Activated CD4-positive, alpha-beta T cell treated with anti-CD3 and anti-CD28 coated beads for 48 hours (primary cell): Measurements from ENCODE around the gene NTM.

Experiments used
- DNase-seq: peaks from one replicate; pipeline ENCODE4 v3.0.0-alpha.2; 2020

Gene NTM

DNA sequence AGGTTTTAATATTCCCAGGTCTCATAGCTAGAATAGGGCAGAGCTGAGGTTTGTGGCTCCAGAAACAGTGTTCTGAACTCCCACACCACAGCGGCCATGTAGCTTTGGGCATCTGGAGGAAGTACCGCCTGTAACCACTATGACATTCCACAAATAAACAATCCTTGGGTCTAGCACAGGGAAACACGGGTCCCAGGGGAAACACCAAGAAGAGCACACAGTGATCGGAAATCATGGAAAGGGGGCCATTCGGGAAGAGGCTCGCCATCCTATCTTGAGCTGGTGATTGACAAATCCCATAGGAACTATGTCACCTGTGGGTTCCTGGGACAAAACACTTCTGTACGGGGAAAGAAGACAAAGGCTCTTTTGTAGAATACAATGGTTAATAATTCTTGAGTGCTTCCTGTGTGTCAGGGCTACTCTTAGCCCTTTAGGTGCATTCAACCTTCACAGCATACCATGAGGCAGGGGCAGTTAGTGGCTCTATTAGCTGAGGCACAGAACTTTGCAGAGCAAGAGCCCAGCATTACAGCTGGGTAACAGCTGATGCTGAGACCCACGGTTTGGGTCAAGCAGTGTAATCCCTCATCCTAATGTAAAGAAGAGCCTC, 514.2 kb downstream of the NTM start:
- DNase-seq: no peak

DNA sequence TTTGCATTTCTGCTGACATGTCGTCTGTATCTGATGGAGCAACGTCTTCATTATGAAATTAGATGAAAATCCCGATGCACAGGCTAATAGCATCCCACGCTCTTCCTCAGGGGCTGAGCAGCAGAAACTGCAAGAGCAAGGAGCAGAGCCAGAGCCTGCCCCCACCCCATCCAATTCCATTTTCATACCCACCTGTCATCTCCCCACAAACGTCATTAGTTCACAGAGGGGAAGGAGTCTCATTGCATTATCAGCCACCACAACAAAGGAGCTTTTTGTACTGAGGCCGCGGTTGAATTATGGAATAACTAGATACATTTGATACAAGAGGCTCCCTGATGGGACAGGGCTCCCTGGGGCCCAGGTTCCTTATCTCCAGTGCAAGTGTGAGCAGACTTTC, 515.0 kb downstream of the NTM start:
- no peak for DNase-seq

DNA sequence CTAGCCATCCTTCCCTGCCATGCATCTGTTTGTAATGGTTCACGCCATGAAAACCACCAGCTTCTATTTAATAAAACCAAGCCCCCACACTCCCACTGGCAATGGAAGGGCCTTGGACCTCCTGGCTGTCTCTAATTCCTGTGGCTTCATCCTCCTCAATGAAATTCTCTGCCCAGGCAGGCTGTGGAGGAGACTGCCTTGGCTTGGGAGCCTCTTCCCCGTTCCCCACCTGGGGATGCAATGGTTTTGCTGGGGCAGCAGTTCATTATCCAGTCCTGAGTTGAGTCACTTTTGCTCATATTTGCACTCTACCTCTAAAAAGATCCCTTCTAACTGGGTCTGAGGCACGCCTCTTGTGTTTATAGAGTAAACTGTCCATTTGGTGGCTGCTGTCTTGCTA, 515.8 kb downstream of the NTM start:
- no peak for DNase-seq

DNA sequence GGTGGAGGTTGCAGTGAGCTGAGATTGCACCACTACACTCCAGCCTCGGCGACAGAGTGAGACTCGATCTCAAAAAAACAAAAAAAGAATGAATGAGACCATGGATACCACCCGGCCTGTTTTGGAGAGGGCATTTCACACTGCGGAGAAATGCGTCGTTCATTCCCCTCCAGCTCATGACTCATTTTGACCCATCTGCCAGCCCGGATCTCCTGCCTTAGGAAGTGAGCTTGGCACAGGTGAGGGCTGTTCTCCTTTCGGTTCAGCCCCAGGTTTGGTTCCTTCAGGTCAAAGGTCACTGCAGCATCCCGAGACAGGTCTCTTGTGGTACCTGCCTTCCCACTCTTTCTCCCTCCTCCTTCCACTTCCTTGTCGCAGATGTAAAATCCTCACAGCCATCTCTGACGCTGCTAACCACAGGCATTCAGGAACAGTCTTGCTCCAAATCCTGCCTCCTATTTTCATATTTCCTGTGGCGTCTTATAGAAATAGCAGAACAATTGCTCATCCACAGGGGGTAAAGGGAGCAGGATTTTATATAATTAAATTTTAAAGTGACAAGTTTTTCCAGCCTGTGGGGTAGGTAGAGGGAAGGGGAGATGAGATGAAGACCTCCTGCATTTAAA, 517.9 kb downstream of the NTM start:
- no peak for DNase-seq

DNA sequence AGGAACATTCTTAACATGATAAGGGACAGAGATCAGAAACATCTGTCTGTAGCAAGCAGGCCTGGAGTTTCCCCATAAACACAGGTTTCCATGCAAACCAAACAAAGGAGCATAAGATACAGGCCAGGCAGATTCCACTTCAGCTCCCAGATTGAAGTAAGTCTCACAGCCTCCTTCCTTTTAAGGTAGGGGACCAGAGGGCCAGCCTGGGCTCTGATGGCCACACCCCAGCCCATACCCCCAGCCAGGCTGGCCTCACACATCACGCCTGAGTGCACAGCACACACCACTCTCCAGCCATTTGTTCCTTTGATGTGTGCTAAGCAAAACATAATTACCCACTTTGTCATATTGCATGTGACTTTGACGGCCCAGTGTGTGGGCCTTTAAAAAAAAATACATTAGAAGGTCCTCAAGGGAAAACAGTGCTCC, 518.7 kb downstream of the NTM start:
- no peak for DNase-seq

DNA sequence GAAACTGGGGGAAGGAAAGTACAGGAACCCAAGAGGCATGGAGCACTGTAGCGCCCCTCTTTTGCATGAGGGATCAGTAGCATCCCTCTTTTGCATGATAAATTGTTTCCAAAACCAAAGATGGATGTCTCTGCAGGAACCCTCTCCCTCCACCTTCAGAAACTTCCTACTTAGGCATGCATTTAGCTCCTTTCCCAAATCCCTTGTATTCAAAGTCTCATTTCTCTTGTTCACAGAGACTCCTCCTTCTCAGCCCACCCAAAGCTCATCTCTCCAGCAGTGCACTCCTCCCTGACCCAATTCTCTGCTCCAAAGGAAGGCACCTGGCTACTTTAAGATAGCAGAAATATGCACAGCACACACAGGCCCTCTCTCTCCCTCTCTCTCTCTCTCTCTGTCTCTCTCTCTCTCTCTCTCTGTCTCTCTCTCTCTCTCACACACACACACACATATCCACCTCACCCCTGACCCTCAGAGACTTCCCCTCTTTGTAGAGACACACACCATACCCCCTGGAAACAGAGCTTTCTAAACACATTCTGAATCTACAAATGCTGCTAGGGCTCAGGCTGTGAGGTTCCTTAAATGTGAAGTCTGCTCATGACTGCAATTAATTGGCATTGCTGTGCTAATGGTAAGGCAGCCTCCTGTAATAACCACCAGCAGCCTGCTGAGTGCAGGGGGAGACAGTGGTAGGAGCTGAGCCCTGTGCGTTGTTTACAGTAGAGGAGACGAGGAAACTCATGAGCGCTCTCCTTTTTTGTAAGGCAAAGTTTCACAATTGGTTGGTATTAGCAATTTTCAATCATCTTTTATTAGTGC, 519.6 kb downstream of the NTM start:
- no peak for DNase-seq

DNA sequence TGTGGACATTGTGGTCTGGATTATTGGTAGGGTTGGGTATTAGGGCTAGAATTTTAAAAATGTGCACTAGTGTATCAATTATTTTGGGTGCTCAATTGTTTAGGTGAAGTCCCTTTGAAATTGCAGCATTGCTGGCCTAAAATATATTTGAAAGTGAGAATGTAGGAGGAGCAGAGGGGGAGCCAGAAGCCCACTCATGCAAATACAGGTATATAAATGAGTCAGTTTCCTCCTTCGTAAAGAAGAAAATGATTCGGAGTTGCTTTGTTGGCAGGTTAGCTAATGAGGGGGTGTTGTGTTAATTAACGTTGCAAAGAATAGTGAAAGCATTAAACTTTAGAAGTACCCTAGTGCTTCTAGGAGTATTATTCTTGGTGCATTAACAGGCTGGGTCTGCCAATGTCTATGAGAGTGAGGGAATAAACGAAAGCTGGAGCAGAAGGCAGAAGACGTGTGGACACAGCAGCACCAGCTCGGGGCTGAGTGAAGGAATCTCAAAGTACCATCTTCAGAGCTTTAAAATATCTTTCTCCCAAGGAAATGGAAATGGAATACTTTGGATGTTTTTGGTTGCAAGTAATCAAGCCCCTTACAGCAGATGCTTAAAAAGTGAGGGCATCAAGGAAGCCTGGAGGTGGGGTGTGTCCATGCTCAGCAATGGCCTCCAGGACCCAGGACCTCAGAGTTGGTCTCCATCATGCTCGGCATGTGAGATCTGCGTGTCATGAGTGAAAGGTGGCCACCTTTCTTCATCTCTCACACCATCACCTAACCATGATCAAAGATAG, 522.9 kb downstream of the NTM start:
- no peak for DNase-seq

DNA sequence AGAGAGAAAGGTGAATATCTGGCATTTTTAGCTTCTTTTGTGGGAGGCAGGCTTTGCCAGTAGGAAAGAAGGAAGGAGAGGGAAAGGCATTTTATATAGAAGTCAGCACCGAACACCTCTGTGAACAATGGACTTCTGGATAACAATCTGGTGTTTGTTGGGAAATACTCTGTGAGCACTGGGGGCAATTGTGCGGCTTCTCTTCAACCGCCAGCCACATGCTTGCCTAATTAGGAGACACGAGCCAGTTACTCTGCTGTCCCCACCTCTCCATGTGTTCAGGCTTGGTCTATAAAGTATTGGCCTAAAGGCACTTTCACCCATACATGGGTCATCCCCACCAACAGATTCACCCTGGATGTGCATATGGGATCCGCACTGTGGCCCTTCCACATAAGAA, 523.6 kb downstream of the NTM start:
- no peak for DNase-seq

DNA sequence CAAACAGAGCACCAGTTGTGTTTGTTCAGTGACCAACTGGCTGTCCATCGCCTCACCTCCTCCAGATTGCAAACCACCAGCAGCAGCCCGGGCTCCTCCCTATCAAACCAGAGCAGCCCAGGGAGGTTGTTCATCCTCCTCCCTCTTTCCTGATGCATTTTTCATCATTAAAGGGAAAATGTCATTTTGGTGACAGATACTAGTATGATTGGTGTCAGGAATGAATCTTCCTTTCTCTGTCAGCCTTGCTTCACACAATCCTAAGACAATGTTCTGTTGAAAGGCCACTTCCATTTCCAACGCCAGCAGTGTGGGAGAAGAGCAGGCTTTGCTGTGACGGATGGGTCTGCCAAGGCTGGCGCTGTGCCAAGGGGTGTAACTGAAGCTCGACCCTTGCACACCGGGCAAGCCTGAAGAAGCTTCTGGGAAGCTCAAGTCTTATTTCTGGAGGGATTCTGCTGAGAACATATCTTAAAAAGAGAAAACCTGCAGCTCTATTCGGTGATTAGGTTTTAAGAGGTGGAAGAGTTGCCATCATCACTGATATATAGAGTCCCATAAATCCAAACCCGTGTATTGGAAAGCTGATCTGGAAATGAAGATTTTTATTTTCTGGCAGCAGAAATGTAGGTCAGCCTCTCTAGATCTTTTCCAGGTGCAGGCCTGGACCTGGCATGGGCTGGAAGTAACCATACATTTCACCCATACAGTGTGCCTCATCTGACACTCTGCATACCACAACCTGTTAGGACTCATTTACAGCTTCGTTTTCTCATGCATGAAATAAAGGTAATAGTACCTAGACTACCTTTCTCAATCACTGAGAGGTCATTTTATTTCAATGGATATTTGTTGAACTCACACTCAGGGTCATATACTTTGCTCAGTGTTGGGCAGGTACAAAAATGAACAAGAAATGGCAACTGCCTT, 524.5 kb downstream of the NTM start:
- no peak for DNase-seq

DNA sequence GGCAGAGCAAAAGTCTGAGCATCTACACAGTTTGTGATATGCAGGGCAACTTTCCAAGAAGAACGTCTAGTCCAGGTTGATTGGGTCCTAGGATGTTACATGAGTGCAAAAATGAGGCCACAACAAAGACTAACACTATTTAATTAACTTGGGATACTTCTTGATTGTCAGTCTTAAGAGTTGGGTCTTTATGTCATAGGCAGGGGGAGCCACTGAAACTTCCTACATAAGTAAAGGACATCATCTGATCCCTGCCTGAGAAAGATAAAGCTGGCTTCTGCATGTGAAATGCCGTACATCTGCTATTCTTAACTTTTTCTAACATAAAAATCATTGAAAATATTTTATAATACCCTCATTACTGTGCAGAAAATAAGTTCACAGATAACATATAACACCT, 525.5 kb downstream of the NTM start:
- no peak for DNase-seq

DNA sequence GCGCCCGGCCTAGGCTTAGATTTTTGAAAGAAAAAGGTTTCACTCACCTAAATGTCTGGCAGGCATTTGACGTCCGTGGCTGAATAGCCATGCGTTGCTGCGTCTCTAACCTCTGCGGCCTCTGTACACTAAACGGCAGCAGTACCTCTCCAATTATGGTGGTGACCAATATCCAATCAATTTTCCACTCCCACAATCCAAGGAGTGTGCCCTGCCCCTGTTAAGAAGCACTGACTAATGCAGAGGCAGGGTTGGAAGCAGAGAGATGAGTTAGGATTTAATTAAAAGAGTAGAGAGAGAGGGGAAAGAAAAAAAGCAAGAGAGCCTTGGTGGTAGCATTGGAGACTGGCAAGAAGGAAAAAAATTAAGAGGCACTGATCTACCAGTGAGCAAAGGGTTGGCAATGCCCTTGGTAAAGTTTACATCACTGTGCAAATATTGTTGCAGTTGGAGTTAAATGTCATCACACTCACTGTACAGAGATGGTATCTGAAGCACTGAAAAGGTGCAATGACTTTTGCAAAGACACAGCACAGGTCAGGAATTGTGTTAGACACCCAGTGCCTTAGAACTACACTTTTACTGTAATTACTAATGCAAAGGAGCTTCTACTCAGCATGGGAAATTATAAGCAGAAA, 526.7 kb downstream of the NTM start:
- DNase-seq: no peak

DNA sequence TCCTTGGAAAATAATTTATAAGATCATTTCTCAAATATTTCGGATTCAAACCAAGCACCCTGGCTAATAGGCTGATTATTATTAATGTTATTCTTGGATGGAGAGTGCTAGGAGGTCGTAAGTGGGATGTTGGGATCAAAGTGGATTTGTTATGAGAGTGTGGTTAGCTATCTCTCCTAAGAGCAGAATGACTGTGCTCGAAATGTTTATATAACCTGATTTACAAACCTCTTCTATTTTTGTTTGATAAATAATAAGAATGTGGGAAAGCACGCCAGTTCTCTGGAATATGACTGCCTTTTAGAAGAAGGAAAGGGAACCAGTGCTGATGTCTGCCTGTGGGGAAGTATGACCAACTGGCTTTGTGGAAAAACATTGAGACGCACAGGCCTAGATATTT, 527.5 kb downstream of the NTM start:
- no peak for DNase-seq

DNA sequence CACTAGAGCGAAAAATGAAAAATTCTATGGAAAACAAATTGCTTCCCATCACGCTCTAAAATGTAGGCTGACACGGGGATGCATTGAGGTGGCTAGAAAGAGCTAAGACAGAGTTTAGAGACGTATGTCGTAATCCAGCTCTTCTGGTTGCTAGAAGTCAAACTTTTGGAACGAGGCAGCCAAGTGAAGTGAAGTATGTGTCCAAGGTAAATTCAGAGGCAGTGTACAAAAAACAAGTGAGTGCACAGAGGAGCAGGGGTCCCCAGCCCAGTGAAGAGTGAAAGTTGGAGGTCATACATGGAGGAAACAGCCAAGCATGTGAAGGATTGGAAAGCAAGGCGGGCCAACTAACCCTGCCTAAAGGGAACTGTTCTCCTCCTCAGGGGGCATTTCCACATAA, 528.5 kb downstream of the NTM start:
- DNase-seq: no peak

DNA sequence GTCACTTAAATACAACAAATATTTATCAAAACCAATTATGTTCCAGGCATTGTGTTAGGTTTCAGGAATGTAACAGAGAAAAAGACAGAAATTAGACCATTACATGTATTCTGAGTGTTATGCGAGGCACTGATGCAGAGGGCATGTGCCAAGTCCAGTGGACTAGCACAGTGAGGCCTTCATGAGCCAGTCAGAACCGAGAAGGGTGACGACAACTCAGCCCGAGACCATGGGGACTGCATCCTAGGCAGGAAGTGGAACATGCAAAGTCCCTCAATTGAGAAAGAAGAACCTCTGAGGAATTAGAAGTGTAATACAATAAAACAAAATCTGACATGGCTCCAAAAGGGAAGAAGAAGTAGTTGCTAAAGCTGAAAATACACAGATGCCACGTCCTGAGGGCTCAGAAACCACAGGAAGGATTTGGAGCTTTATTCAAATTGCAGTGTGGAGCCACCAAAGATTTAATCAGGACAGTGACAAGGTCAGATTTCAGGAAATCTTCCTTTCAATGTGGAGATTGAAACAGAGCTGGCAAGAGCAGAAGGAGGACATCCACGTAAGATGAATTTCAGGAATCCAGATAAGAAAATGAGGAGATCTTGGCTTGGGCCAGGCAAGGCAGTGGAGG, 529.6 kb downstream of the NTM start:
- DNase-seq: no peak

DNA sequence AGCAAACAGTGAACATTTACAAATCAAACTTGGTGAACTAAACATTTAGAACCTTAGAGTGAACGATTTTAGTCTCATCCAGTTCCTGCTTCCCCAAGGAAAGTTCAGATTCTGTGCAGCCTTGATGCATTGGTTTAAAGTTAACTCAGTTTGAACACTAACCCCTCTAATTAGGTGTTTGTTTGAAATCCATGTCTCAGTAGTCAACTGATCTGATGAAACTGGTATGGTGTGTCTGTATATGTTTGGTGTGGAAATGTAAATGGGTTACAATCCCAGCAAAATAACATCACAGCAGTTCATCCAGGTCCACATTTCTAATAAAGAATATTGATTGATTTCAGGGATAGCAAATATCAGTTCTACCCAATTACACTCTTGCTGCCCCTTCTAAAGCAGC, 532.0 kb downstream of the NTM start:
- DNase-seq: no peak

DNA sequence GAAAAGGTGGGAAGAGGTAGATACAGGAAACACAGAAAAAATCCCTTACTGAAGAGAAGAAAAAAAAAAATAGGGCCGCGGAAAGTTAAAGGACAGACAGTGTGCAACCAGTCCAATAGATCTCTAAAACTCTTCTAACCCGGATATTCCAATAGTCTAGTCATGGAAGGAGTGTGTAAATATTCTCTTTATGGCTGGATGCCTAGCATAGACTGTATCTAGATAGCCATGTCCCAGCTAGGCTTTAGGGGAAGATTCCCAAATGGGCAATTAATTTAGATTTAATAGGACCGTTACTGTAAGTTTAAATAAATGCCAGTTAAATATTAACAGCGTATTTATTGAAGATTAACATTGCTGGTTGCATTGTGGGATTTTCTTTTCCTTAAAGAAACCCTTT, 532.7 kb downstream of the NTM start:
- no peak for DNase-seq

DNA sequence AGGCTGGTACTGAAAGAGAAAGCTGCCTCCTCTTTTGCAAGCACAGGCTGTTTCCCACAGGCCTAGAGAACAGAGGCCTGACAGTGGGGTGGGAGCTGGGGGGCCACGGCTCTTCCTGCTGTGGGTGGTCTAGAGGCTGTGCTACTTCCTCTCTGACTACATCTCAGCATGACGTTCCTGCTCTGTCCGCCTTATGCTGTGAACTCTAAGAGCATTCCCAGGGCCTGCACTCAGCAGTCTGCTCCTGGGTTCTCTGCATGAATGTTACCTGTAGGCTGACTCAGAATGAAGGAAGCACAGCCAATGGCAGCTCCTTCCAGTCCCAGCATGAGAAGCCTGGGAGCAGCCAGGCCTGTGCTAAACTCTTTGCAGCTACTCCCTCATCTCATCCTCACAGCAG, 534.3 kb downstream of the NTM start:
- no peak for DNase-seq

DNA sequence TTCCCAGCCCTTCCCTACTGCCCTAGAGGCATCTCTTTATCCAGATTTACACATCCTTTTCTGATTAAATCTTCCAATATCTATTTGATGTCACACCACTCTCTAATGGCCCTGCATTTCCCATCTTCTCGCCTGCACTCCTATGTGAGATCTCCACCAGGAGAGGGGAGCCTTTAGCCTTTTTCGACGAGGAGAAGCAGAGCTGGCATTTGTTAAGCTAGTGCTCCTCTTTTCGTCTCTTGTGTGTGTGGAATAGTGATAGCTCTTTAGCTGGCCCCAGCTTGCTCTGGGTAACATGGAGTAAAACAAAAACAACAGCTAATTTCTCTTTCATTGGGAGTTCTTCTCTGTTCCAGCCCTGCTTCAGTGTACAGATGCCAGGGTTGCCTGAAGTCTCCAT, 536.5 kb downstream of the NTM start:
- DNase-seq: no peak

DNA sequence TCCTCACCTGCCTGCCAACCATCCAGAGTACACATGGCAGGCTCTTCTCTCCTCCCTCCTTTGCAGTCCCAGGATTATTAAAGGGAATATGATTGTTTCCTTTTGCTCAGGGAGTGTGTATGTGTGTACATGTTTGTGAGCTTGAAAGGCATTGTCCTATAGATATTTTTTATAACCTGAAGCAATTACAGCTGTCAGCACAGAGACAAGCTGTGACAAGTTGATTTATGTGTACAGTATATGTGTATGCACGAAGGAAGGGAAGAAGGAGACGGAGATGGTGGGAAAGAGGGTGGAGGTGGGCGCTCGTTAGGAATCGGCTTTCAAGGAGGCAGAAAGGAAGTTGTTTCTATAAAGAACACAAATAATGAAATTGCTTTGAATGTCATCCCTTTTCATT, 537.0 kb downstream of the NTM start:
- no peak for DNase-seq

DNA sequence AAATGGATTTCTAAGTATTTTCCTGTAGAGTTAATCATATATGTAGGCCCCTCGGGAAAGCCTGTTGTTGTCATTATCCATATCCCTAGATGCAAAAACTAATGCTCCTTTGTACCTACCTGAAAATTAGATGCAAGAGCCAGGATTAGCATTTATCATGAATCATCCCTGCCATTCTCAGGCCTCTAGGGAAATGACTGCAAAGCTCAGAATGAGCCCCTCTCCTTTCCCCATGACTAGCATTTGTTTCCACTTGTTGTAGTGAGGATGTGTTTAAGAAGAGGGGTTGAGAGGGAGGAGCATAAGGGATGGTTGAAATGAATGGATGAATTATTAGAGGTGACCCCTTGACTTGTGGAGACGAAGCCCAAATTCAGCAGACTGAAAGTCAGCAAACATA, 537.9 kb downstream of the NTM start:
- DNase-seq: no peak

DNA sequence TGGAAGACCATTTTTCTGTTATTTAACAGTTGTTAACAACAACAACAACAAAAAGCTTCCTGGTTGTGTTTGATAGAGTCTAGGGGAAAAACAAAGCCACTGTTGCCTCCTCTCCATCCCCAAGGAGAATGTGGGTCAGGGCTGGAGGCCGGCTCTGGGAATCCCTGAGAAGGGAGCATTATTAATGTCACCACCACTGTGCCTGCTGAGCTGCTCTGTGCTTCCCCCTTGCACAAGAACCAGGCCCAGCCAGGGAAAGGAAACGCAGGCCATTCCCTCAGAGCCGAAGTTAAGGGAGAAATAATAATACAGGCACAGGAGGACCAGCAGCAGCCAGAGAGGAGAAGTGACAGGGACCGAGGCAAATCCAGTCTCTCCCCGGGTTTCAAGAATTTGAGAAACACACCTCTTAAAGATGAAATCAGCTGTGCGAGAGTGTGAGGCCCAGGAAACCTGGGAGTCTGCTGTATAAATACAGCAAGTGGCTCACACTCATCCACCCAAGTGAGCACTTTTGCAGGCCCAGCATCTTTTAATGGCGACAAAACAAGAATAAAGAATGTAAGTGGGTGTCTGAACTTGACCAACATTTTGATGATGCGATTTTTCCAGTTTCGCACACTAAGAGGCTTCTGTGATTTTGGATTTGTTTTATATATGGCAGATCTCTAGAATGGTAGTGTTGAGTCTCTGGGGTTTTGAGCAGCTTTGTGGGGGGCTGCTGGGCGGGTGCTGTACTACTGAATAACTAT, 539.2 kb downstream of the NTM start:
- DNase-seq: no peak
